Retinal pigment epithelial cell (primary cell): ENCODE data around the gene IL17REL.

Experiments used
- DNase-seq: peaks from one replicate; pipeline ENCODE4 v3.0.0-alpha.2; 2010; ENCODE audit warnings: low read depth
- H3K4me3 ChIP-seq: 2 replicates; pipeline ENCODE4 v1.5.1; 2011; ENCODE audit warnings: mild to moderate bottlenecking, low read length, control low read depth, moderate library complexity
- TF ChIP-seq, protein P1 (sequence below): conservative IDR thresholded peaks from 2 replicates; pipeline ENCODE4 v1.5.1; 2011; ENCODE audit warnings: low read depth, low read length, control low read depth, inconsistent platforms

IL17REL gene

DNA sequence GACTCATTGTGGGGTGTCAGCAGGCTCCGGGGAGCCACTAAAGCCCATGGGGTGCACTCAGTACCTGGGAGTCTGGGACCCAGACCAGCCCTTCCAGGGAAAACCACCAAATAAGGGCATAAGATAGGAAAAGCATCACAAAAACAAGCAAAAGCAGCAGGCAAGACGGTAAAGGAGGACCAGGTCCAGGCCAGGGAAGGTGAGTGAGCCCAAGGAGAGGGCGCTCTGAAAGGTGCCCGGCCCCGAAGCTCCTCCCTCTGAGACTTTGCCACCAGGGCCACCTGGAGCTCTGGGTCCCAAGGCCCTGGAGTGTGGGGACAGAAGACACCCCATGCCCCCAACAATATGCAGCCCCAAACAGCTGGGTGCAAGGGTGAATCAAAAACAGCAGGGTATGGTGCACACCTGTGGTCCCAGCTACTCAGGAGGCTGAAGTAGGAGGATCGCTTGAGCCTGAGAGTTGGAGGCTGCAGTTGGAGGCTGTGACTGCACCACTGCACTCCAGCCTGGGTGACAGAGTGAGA is 5.2 kb upstream of the IL17REL start:
- TF ChIP-seq, protein P1, sequence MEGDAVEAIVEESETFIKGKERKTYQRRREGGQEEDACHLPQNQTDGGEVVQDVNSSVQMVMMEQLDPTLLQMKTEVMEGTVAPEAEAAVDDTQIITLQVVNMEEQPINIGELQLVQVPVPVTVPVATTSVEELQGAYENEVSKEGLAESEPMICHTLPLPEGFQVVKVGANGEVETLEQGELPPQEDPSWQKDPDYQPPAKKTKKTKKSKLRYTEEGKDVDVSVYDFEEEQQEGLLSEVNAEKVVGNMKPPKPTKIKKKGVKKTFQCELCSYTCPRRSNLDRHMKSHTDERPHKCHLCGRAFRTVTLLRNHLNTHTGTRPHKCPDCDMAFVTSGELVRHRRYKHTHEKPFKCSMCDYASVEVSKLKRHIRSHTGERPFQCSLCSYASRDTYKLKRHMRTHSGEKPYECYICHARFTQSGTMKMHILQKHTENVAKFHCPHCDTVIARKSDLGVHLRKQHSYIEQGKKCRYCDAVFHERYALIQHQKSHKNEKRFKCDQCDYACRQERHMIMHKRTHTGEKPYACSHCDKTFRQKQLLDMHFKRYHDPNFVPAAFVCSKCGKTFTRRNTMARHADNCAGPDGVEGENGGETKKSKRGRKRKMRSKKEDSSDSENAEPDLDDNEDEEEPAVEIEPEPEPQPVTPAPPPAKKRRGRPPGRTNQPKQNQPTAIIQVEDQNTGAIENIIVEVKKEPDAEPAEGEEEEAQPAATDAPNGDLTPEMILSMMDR: no peak
- no peak for DNase-seq
- no peak overlapping the region for H3K4me3 ChIP-seq

- no peak for DNase-seq
These were observed 4.6 kb upstream of the IL17REL start for GRCh38 chr22:50016988-50017700.

DNA sequence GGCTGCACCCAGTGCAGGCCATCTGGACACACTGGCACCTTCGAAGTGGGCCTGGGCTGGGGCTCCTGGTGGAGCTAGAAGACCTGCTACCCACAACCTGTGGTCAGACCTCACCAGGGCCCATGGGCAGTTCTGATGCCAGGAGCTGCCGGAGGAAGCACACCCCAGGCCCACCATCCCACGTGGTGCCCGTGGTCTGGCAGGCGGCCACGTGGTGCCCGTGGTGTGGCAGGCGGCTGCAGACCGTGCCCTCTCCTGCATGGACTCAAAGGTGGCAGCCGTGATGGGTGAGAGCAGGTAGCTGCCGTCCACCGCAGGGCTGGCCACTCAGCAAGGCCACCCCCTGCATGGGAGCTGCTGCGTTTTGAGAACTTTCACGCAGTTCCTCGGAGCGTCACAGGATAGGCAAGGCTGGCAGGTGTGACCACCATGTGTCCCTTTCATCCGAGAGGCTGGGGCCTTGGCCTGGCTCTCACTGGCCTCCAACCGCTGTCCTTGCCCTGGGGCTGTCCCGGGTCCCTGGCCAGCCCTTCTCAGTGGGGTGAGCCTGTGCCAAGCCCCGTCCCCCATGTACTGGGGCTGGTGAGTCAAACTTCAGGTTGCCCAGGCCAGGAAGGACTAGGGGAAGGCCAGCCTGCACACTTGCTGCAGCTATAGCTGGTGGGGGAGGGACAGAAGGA is 3.9 kb upstream of the IL17REL start:
- DNase-seq: no peak

More at GRCh38 chr22:50016988-50017700, 4.6 kb upstream of the IL17REL start:
- TF ChIP-seq, protein P1: no peak
- no peak overlapping the region for H3K4me3 ChIP-seq

DNA sequence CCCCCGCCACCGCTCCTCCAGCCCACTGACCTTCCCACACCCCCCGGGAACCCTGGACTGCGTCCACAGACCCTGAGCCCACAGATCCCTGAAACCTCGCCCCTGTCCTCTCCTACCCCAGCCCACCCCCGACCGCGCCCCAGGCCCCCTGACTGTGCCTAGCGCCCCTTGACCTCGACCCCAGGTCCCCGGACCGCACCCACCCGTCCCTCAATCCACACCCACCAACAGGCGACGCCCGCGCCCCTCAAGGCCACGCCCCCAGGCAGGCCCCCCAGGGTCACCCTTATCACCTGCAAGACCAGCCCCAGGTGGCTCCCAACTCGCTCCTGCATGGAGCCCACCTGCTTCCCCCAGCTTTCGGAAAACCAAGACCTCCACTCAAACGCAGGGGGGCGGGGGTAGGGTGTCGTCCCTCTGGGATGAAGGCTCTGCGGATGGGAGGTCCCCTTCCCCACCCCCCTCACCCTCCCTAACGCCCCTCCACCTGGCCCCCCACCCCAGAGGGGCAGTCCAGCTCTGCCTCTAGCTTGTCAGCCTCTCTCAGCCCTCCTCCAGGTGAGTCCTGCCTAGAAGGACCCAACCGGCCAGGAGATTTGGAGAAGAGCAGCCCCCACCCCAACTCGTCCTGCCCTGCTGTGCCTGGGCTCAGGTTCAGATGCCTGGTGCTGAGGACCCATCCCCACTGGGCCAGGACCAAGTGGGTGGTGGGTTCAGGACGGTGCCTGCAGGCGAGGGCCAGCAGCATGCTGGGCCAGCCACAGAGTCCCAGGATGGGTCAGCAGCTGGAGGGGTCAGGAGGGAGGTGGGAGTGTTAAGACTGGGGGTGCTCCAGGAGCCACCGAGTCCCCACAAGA is 3.1 kb upstream of the IL17REL start:
- no peak overlapping the region for H3K4me3 ChIP-seq
- DNase-seq: no peak
- TF ChIP-seq, protein P1: no peak

More for the DNA sequence above, 3.9 kb upstream of the IL17REL start:
- no peak overlapping the region for H3K4me3 ChIP-seq
- TF ChIP-seq, protein P1: no peak

DNA sequence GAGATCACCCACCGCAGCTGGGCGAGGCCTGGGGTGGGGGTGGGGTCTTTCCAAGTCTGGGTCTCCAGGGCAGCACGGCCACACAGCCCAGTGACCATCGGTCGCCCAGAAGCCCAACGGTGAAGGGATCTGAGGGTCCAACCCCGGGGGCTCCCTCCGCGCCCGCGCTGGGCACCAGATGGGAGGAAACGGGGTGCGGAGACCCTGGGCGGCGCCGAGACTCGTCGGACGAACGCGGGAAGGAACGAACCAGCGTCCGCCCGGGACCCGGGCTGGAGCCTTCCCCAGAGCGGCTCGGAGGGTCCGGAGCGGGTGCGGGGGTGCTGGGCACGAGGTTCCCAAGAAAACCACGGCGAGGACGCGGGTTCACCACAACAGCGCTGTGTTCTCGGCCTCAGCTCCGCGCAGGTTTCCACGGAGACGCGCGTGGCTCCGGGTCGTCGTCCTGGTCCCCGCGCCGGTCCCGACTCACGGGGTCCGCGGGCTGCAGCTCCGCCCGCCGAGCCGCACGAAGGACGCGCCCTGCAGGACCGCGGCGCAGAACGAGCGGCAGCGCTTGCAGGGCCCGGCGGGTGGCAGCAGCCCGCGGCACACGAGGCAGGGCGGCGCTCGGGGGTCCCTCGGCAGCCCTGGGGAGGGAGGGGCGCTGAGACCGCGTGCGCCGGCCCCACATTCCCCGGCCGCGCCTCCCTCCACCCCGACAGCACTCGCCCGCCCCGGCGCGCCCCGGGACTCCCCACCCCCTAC is 2.3 kb upstream of the IL17REL start:
- TF ChIP-seq, protein P1: no peak
- DNase-seq: no peak
- H3K4me3 ChIP-seq: no peak overlapping the region

DNA sequence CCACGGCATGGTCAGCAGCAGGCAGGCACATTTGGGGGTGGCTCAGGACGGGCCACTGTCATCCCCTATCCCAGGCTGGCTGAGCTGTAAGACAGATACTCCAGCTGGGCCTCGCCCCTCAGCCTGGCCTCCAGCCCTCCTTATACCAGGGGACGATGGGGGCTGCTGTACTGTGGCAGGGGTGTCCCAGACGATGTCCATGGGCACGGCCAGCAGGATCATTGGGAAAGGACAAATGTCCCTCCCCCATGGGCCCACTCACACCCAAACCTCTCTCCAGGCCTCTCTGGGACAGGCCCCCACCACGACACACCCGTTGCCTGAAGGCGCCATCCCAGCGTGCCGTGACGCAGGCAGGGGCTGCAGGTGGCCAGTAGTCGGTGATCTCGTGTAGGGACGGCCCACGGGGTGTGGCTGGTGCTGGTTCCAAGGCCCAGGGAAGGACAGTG is 1.5 kb upstream of the IL17REL start:
- no peak overlapping the region for H3K4me3 ChIP-seq
- TF ChIP-seq, protein P1: no peak
- no peak for DNase-seq
